Uterus (tissue), 4 donors: Measurements from ENCODE around the gene HS6ST3. TPM values are rescaled to one million over a fixed set of nuclear protein-coding genes. Genes with fewer than 3 reads are reported as not detected.

Experiments used
- DNase-seq, 2 donors: peaks; one replicate each; pipeline ENCODE4 v3.0.0-alpha.2; 2019 to 2020
- H3K27ac ChIP-seq, 2 donors: fragments of 200-600 bp; sonication (generic); 1 replicate in 1 of 2; 2 replicates in 1 of 2; pipeline ENCODE4 v1.5.1; 2016 to 2018
- H3K27me3 ChIP-seq, 2 donors: fragments of 200-600 bp; sonication (generic); one replicate each; pipeline ENCODE4 v1.5.1; 2018 to 2019; ENCODE audit warnings: control low read depth in 1 of 2
- H3K36me3 ChIP-seq, 2 donors: fragments of 200-600 bp; sonication (generic); one replicate each; pipeline ENCODE4 v1.5.1; 2019; ENCODE audit warnings: control low read depth in 1 of 2
- H3K4me1 ChIP-seq, 2 donors: fragments of 200-600 bp; sonication (generic); one replicate each; pipeline ENCODE4 v1.5.1; 2018 to 2019; ENCODE audit warnings: control low read depth in 1 of 2
- H3K4me3 ChIP-seq, 2 donors: fragments of 200-600 bp; sonication (generic); 1 replicate in 1 of 2; 2 replicates in 1 of 2; pipeline ENCODE4 v1.5.1; 2018 to 2019; ENCODE audit warnings: mild to moderate bottlenecking in 1 of 2
- H3K9me3 ChIP-seq, 2 donors: fragments of 200-600 bp; sonication (generic); one replicate each; pipeline ENCODE4 v1.5.1; 2019; ENCODE audit warnings: control low read depth in 1 of 2
- POLR2A ChIP-seq, 2 donors: fragments of 450-650 bp; IDR thresholded peaks; one replicate each; pipeline ENCODE4 v1.6.1; 2016; ENCODE audit warnings: antibody characterized with exemption in 2 of 2, mild to moderate bottlenecking in 1 of 2, moderate library complexity in 1 of 2
- intact Hi-C: fragments of 100-400 bp; cut with DNase I; formaldehyde crosslinking; loops from one replicate; pipeline ENCODE4 v1.15.1; 2023; ENCODE audit warnings: low total_unique reads
- total RNA-seq, 4 donors: library from RNA; depleted of rRNA in 3 of 4; stranded (reverse); fragments of >200 nt in 3 of 4; gene quantifications; one replicate each; pipeline versions ENCODE4 v1.1.0 to v1.2.4, GENCODE V29; 2014 to 2023
- TF ChIP-seq, protein P1 (sequence below), 4 experiments: fragments of 200-600 bp in 2 of 4; fragments of 450-650 bp in 2 of 4; sonication (generic) in 2 of 4; IDR thresholded peaks; one replicate each; pipeline ENCODE4 v1.5.1; 2016 to 2019; ENCODE audit warnings: antibody characterized with exemption in 4 of 4, mild to moderate bottlenecking in 2 of 4, moderate library complexity in 1 of 4
- donor health status: DM: yes; HTN: yes; CAD: no.

Gene HS6ST3
- total RNA-seq, 4 donors from 2014 or later: 1.3 to 8.7 (median 5.3) TPM

- TF ChIP-seq, protein P1, sequence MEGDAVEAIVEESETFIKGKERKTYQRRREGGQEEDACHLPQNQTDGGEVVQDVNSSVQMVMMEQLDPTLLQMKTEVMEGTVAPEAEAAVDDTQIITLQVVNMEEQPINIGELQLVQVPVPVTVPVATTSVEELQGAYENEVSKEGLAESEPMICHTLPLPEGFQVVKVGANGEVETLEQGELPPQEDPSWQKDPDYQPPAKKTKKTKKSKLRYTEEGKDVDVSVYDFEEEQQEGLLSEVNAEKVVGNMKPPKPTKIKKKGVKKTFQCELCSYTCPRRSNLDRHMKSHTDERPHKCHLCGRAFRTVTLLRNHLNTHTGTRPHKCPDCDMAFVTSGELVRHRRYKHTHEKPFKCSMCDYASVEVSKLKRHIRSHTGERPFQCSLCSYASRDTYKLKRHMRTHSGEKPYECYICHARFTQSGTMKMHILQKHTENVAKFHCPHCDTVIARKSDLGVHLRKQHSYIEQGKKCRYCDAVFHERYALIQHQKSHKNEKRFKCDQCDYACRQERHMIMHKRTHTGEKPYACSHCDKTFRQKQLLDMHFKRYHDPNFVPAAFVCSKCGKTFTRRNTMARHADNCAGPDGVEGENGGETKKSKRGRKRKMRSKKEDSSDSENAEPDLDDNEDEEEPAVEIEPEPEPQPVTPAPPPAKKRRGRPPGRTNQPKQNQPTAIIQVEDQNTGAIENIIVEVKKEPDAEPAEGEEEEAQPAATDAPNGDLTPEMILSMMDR (IDR thresholded peaks at IDR 0.05): no peak
- TF ChIP-seq POLR2A (IDR thresholded peaks at IDR 0.05): no peak
- intact Hi-C loops: no loop called here
- H3K4me3 ChIP-seq: no peak overlapping the region
- no peaks in the 10 kb centered on the region for H3K9me3 ChIP-seq
- H3K27ac ChIP-seq: no peak overlapping the region
- no peaks in the 10 kb centered on the region for H3K36me3 ChIP-seq
- no peaks in the 10 kb centered on the region for H3K27me3 ChIP-seq
- no peak for DNase-seq
- no peaks in the 10 kb centered on the region for H3K4me1 ChIP-seq
Observed at GRCh38 chr13:96533408-96533807, 443.5 kb downstream of the HS6ST3 start.

DNA sequence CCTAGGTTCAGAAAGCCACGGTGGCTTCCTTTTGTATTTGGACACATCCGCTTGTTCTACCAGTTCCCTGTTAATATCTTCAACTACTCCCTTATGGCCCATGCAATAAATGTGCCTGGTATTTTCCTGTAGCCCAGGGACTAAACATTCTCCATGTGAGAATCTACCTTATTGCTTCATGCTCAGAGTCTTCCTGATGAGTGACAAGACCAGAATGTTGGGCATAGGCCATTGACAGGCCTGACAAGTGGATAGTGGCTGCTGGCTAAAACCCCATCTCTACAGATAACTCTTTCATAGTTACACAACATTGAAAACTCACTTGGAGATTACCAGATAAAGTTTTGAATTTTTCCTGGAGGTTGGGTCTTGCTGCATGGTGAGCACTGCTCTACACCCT, 449.9 kb downstream of the HS6ST3 start:
- no peak overlapping the region for H3K4me3 ChIP-seq
- TF ChIP-seq, protein P1 (IDR thresholded peaks at IDR 0.05): no peak
- no peak for TF ChIP-seq POLR2A (IDR thresholded peaks at IDR 0.05)
- H3K27me3 ChIP-seq: no peaks in the 10 kb centered on the region
- no peak for DNase-seq
- H3K4me1 ChIP-seq: no peaks in the 10 kb centered on the region
- no peaks in the 10 kb centered on the region for H3K9me3 ChIP-seq
- H3K36me3 ChIP-seq: no peaks in the 10 kb centered on the region
- H3K27ac ChIP-seq: no peak overlapping the region
- intact Hi-C loops: no loop called here

GRCh38 chr13:96540670-96541069, 450.8 kb downstream of the HS6ST3 start:
- no peaks in the 10 kb centered on the region for H3K36me3 ChIP-seq
- DNase-seq: no peak
- H3K4me1 ChIP-seq: no peaks in the 10 kb centered on the region
- no peak overlapping the region for H3K4me3 ChIP-seq
- no peaks in the 10 kb centered on the region for H3K27me3 ChIP-seq
- no peak for TF ChIP-seq POLR2A (IDR thresholded peaks at IDR 0.05)
- TF ChIP-seq, protein P1 (IDR thresholded peaks at IDR 0.05): no peak
- intact Hi-C loops: no loop called here
- no peaks in the 10 kb centered on the region for H3K9me3 ChIP-seq
- no peak overlapping the region for H3K27ac ChIP-seq

- H3K4me1 ChIP-seq: no peaks in the 10 kb centered on the region
Observed at GRCh38 chr13:96542986-96543385, 453.1 kb downstream of the HS6ST3 start.

DNA sequence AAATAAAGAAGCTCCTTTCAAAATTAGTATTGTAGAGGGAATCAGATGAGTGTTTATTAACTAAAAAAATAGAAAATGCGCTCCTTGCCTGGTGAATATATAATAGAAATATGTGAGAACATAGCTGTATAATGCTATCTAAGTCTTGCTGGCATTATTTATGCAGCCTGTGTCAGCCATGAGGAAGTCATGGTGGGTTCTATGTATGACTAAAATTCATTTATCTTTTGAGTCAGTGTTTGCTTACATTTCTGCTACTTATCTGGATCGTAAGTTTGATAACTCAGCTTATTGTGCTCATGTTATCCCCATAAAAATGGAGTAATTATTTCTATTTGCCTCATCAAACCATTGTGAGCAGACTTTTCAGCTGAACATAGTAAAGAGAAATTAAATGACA, 455.1 kb downstream of the HS6ST3 start:
- intact Hi-C loops: no loop called here
- DNase-seq: no peak

More at GRCh38 chr13:96542986-96543385, 453.1 kb downstream of the HS6ST3 start:
- DNase-seq: no peak
- no peaks in the 10 kb centered on the region for H3K9me3 ChIP-seq
- no peaks in the 10 kb centered on the region for H3K27me3 ChIP-seq
- intact Hi-C loops: no loop called here
- H3K36me3 ChIP-seq: no peaks in the 10 kb centered on the region
- TF ChIP-seq, protein P1 (IDR thresholded peaks at IDR 0.05): no peak
- no peak for TF ChIP-seq POLR2A (IDR thresholded peaks at IDR 0.05)
- no peak overlapping the region for H3K4me3 ChIP-seq
- no peak overlapping the region for H3K27ac ChIP-seq

More for the DNA sequence above, 455.1 kb downstream of the HS6ST3 start:
- TF ChIP-seq, protein P1 (IDR thresholded peaks at IDR 0.05): no peak
- no peak for TF ChIP-seq POLR2A (IDR thresholded peaks at IDR 0.05)
- Histone ChIP-seq H3K4me1 (no peaks in the 10 kb centered on the region), H3K36me3 (no peaks in the 10 kb centered on the region), H3K27ac (no peak overlapping the region), H3K9me3 (no peaks in the 10 kb centered on the region), H3K27me3 (no peaks in the 10 kb centered on the region), H3K4me3 (no peak overlapping the region)
